NCI-H1417 treated with DMSO at 0.1 percent for 48 hours (cell line): ENCODE data around the gene CRCP.
"Not testable (repeated sequence)": the region's sequence is repeated elsewhere in the genome, so short reads cannot be mapped to it uniquely, and the experiment has no call there.

Source experiments
- DNase-seq: peaks from one replicate; lab custom pipeline; 2025; lab: John Stamatoyannopoulos, UW

The CRCP gene

DNA sequence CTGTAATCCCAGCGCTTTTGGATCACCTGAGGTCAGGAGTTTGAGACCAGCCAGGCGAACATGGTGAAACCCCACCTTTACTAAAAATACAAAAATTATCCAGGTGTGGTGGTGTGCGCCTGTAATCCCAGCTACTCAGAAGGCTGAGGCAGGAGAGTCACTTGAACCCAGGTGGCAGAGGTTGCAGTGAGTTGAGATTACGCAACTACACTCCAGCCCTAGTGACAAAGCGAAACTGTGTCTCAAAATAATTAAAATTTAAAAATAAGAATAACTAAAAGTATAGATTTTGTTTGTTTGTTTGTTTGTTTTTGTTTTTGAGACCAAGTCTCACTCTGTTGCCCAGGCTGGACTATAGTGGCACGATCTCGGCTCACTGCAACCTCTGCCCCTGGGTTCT is 41.4 kb downstream of the CRCP start:
- DNase-seq = not testable (repeated sequence)

DNA sequence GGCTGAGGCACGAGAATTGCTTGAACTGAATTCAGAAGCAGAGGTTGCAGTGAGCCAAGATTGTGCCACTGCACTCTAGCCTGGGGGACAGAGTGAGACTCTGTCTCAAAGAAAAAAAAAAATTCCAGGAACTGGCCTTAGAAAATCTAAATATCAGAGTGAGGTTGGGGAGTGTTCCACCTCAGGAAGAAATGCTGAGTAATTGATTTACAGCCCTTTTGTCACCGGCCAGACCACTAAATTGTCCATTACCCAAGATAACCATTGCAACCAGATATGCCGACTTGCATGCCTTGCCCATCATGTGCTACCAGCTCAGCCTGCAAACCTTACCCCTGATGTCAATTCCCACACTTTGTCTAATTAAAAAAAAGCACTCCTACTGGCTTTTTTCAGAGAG is 42.4 kb downstream of the CRCP start:
- no peak for DNase-seq

DNA sequence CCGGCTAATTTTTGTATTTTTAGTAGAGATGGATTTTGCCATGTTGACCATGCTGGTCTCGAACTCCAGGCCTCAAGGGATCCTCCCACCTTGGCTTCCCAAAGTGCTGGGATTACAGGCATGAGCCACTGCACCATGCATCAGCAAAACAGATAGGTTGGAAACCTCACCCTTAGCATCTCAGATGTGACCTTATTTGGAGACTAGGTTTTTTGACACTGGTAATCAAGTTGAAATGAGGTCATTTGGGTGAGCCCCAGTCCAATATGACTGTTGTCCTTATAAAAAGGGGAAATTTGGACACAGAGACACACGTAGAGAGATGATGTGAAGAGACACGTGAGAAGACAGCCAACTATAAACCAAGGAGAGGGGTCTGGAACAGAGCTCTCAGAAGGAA is 48.0 kb downstream of the CRCP start:
- no peak for DNase-seq

DNA sequence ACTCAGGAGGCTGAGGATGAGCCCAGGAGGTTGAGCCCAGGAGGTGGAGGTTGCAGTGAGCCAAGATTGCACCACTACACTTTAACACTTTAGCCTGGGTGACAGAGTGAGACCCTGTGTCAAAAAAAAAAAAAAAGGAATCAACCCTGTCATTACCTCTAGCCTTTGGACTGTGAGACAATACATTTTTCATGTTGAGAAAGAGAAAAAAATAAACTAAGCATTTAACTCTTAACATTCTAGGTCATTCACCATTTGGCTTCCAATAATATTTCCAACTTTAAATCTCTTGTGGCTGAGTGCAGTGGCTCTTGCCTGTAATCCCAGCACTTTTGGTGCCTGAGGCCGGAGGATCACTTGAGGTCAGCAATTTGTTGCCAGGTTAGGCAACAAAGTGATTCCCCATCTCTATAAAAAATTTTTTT is 48.6 kb downstream of the CRCP start:
- no peak for DNase-seq

DNA sequence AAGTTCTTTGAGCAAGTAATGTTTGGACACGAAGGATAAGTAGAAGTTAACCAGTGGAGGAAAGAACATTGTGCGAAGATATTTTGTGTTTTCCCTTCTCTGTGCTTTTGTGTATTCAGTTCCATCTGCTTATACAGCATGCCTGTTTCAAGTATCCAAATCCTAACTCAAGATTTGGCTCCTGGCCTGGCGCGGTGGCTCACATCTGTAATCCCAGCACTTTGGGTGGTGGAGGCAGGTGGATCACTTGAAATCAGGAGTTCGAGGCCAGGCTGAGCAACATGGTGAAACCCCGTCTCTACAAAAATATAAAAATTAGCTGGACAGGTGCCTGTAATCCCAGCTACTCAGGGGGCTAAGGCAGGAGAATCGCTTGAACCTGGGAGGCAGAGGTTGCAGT is 49.7 kb downstream of the CRCP start:
- no peak for DNase-seq

DNA sequence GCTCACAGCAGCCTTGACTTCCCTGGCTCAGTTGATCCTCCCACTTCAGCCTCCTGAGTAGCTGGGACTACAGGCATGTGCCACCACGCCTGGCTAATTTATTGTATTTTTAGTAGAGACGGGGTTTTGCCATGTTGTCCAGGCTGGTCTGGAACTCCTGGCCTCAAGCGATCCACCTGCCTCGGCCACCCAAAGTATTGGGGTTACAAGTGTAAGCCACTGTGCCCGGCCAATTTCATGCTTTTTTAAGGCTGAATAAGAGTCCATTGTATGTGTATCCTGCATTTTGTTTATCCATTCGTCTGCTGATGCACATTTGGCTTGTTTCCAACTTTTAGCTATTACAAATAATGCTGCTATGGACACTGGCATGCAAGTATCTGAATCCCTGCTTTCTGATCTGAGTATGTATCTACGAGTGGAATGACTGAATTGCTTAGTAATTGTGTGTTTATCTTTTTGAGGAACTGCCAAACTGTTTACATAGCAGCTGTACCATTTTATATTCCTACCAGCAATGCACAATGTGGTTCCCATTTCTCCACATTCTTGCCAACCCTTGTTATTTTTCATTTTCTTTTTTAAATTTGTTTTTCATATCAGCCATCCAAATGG is 53.2 kb downstream of the CRCP start:
- no peak for DNase-seq

DNA sequence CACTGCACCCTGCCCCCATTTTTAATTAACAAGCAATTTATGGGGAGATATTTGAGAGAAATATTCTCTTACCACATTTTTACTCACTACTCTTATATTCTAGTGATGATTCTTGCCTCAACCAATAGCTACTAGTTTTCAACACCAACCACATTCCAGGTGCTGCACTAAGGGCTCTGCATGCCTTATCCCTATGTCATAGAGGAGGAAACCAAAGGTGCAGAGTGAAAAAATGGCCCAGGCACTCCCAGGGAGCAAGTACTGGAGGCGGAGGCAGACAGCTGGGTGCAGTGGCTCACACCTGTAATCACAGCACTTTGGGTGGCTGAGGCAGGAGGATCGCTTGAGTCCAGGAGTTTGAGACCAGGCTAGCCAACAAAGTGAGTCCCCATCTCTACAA is 55.0 kb downstream of the CRCP start:
- DNase-seq = no peak

DNA sequence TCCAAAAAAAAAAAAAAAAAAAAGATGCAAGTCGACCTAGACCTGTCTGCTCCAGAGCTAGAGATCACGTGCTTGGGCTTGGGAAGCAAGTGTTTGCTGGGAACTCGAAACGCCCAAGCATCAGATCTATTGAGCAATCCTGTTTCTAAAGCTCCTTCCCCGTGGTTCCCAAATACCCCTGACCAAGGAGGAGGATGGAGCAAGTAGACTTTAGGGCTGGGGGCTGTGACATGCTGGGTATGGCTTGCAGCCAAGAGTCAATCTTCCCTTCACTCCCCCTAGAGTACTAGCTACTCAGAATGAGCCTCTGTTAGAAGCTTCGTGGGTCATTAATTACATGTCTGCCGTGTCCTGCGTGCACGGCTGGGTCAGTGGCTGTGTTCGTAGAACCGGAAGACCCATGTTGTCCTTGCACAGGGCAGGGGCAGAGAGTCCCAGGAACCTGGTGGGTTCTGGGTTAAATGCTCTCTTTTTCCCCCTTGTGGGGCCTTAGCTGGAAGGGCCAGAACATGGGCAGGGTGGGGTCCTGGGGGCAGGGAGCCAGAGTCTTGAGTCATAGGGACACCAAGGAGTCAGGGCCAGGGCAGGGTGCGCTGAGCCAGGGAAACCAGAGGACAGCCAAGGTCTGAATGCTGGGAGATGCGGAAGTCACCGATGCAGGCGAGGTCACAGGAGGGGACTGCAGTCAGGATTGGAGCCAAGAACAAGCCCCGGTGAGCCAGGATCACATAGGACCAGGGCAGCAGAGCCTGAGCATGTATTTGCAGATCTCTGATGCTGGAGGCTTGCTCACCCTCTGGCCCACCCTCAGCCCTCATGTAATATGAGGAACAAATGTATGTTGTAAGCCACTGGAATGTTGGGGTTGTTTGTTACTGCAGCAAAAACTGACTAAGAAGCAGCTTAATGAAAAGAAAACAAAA is 55.9 kb downstream of the CRCP start:
- DNase-seq = no peak

DNA sequence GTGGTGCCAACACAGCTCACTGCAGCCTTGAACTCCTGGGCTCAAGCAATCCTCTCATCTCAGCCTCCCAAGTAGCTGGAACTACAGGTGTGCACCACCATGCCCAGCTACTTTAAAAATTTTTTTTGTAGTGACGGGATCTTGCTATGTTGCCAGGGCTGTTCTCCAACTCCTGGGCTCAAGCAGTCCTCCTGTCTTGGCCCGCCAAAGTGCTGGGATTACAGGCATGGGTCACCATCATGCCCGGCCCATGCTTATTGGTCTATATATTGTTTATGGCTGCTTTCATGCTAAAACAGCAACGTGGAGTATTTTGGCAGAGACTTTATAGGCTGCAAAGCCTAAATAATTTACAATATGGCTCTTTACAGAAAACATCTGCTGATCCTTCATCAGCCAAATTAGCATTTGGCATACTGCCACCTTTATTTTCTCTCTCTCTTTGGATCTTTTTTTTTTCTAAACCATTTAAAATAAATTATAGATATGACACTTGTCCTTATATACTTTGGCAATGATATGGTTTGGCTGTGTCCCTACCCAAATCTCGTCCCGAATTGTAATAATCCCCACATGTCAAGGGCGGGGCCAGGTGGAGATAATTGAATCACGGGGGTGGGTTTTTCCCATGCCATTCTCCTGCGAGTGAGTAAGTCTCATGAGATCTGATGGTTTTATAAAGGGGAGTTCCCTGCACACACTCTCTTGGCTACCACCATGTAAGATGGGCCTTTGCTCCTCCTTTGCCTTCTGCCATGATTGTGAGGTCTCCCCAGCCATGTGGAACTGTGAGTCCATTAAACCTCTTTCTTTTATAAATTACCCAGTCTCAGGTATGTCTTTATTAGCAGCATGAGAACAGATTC is 58.1 kb downstream of the CRCP start:
- not testable (repeated sequence) for DNase-seq

DNA sequence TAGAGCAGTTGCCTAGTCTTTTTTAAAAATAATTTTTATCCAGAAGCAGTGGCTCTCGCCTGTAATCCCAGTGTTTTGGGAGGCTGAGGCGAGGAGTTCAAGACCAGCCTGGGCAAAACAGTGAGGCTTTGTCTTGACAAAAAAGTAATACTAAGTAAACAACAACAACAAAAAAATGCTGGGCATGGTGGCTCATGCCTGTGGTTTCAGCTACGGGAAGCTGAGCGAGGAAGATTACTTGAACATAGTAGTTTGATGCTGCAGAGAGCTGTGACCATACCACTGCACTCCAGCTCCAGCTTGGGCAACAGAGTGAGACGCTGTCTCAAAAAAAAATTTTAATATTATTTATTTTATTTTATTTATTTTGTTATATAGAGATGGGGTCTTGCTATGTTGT is 59.2 kb downstream of the CRCP start:
- DNase-seq = no peak

DNA sequence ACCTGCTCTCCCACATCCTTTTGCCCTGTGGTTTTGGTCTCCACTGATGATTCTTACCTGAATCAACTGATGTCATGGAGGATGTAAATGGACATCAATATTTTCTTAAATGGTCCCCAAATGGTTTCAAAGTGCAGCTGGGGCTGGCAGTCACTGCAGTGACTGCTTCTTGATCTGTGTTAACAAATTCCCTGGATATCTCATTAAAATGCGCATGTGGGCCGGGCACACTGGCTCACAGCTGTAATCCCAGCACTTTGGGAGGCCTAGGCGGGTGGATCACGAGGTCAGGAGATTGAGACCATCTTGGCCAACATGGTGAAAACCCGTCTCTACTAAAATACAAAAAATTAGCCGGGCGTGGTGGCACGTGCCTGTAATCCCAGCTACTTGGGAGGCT is 60.4 kb downstream of the CRCP start:
- DNase-seq = not testable (repeated sequence)

DNA sequence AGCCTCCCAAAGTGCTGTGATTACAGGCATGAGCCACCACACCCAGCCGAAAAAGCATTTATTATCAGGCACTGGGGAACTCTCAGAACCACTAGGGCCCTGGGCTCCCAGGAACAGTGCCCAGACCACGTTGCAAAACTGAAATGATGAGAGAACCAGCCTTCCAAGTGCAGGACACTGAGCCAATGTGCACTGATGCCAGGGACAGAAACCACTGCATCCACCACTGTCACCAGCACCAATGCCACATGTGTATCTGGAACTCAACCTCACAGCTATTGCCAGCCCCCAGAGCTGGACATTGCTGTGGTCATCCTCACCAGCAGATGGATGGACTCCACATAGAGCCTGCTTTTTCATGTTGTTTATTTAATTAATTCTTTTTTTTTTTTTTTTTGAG is 62.3 kb downstream of the CRCP start:
- no peak for DNase-seq

DNA sequence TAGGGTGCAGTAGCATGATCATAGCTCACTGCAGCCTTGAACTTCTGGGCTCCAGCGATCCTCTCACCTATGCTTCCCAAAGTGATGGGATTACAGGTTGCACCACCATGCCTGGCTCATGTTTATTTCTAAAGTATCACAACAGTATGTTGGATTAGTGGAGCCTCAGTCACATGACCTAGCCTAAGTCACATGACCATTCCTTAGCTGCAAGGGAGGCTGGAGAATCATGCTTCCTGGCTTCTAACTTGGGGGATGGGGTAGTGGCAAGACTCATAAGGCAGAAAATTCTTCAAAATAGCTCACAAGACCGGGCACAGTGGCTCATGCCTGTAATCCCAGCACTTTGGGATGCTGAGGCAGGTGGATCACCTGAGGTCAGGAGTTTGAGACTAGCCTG is 63.6 kb downstream of the CRCP start:
- no peak for DNase-seq

DNA sequence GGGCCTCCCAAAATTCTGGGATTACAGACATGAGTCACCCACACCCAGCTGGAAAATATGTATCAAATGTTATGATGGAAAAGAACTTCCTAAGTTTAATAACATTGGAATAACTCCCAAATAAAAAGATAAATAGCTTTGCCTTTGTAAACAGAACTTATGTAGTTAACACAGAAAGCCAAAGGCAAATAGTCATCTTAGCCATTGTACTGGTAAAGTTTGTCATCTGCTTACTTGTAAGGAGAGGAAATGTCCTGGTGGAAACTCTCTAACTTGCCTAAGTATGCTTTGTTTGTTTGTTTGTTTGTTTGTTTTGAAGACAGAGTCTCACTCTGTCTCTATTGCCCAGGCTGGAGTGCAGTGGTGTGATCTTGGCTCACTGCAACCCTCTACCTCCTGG is 66.7 kb downstream of the CRCP start:
- no peak for DNase-seq

DNA sequence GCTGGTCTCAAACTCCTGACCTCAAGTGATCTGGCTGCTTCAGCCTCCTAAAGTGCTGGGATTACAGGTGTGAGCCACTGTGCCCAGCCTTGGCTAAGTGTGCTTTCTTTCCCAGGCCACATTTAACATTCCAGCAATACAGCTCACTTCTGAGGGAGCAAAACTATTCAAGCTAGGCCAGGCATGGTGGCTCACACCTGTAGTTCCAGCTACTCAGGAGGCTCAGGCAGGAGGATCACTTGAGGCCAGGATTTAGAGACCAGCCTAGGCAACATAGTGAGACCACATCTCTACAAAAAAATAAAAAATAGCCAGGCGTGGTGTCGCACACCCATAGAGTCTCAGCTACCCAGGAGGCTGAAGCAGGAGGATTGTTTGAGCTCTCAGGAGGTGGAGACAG is 67.2 kb downstream of the CRCP start:
- DNase-seq = no peak

DNA sequence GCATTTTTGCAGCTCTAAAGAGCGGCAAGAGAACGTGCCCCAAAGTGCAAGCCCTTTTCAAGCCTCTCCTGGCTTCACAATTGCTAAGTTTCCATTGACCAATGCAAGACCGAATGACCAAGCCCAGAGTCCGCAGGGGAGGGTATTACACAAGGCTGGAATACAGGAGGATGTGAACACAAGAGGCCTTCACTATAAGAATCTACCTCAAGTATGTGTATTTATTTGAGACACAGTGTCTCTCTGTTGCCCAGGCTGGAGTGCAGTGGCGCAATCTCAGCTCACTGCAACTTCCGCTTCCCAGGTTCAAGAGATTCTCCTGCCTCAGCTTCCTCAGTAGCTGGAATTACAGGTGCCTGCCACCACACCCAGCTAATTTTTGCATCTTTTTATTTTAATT is 68.3 kb downstream of the CRCP start:
- no peak for DNase-seq

DNA sequence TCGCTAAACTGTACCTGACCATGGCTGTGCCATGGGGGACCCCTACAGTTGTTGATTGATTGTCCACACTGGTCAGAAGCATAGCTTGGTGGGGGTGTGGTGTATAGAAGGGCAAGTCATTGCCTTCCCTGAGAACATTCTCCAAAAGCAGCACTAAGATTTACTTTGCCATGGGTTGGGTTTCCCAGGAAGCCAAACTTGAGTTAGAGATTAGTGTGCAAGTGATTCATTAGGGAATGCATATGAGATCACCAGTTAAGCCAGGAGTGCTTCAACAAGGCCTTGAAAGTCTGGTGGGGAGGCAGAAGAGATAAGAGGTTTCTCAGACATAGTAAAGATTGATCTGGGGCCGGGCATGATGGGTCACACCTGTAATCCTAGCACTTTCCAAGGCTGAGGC is 69.1 kb downstream of the CRCP start:
- no peak for DNase-seq

DNA sequence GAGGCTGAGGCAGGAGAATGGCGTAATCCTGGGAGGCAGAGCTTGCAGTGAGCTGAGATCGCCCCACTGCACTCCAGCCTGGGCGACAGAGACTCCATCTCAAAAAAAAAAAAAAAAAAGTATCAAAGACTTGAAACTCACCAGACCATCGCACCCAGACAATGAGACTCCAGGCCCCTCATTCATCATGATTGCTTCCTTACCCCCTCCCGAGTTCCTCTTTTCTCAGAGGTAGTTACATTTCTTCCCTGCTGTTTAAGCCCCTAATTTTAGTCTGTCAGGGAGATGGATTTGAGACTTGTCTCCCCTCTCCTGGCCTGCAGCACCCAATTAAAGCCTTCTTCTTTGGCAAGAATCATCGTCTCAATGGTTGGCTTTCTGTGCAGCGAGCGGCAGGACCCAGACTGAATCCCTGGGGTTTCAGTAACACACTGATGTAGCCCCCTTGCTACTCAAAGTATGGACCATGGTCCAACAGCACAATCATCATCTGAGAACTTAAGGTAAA is 71.1 kb downstream of the CRCP start:
- no peak for DNase-seq

DNA sequence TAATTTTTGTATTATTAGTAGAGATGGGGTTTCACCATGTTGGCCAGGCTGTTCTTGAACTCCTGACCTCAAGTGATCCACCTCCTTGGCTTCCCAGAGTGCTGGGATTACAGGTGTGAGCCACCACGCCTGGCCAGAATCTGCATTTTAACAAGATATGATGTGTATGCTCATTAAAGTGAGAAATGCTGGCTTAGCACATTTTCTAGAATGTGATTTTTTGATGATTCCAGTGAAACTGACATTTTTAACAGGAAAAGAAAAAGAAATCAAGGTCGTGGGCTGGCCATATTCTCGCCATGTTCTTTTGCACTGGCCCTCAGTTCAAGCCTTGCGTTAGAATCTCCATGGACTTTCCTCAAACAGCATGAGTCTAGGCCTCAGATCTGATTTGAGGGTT is 72.3 kb downstream of the CRCP start:
- no peak for DNase-seq

DNA sequence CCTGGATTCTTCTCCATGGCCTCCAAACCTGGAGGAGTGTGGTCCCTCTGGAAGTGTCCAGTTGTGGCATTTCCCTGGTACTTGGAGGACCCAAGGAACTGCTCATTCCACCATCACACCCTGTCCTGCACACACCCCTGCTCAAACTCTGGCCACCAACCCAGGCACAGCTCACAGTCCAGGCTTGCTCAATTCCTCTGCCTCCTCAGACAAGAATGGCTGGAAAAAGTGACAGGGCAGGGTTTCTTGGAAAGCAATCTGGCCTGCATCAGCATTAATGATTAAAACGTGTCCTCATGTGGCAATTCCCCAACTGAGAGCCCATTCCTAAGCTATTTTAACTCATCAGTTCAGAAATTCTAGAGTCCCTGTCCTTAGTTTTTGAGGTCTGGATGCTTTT is 73.3 kb downstream of the CRCP start:
- no peak for DNase-seq

DNA sequence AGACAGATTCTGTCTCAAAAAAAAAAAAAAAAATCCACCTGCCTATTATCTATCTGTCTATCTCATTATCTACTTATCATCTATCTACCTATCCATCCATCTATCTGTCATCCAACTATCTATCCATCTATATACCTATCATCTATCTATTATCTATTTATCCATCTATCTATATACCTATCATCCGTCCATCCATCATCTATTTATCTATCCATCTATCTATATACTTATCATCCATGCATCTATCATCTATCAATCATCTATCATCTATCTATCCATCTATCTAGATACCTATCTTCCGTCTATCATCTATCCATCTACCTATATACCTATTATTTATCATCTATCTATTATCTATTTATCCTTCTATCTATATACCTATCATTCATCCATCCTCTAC is 74.0 kb downstream of the CRCP start:
- no peak for DNase-seq

DNA sequence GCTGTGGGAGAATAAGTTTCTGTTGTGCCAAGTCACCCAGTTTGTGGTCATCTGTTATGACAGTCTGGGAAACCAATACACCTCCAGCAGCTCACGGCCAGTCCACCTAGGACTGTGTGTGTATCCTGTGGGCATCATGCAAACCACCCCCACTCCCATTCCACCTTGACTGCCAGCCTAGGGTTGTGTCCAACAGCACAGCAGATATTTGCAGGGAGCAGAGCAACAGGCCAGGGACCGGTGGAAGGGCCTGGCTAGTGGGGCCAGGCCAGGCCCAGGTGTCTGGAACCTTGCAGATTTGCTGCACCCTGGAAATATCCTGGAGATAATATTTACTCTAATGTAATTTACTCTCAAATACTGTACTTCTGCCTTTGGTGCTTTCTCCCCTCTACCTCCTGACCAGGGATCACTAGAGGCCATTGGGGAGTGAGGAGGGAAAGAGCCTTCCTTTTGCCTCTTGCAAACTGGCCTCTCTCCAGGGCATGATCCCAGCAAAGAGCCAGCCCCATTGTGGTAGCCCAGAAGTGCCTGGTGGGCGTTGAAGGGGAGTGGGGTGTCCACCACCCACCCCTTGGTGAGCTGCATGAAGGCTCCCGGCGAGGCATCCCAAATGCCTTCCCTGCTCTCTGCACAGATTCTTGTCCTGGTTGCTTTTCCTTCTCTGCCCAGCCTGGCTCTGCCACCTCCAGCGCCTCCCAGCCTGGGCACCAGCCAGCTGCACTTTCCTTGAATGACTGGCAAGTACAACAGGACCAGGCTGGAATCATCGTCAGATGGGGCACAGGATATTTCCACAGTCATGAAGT is 75.3 kb downstream of the CRCP start:
- no peak for DNase-seq
